Measurements from ENCODE around the gene CDK5. TPM values are rescaled to one million over a fixed set of nuclear protein-coding genes. Genes with fewer than 3 reads are reported as not detected.

The CDK5 gene
- total and polyA plus RNA-seq, 9 of the 15 experiments (the other 6 are each of a cell fraction or from before 2014, with no cell fraction given), result 3.2 to 38.0 (median 27.5) TPM

DNA sequence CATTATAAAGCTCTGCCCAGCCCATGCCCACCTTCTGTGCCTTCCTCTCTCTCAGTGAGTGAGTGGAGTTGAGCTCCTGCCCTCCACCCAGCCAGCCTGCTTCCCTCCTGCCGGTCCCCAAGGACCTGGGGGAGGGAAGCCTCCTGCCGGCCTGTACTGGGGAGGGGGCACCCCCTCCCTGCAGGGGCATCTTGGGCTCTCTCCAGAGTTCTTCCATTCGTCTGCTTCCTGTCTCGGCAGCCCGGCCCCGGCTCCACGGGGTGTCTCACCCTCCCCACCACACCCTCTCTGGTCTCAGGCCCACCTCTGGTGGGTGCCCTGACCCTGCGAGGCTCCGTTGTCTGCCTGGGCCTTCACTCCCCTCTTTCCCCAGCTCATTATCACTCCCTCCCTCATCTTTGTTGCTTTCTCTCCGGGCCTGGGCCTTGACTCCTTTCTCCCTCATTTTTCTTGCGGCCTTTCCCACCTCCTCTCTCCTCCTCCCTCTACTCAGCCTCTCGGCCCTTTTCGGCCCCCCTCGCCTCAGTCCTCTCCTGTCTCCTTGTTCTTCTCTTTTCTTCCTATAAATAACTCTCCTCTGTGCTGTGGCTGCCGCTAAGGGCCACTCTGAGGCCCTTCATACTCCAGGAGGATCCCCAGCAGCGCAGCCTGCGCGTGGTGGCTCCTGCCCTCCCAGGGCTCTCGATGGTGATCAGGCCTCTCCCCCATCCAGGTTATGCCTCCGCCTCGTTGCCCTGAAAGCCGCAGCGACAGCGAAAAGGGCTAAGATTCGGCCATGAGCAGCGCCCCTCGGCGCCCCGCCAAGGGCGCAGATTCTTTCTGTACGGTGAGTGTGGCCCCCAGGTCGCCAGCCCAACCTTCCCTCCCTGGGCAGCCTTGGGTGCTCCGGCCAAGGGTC, 3.8 kb upstream of the CDK5 start (continued):
- peak; percentile 43 for TF ChIP-seq HNRNPLL (IDR thresholded peaks at IDR 0.05; ENCODE audit: low read depth, low read length, poor library complexity, severe bottlenecking)
- TF ChIP-seq U2AF2 (optimal IDR thresholded peaks at IDR 0.05; ENCODE audit: low read depth, low read length), result no peak
- TF ChIP-seq RBM39 (optimal IDR thresholded peaks at IDR 0.05; ENCODE audit: low read depth, low read length), result peak; percentile 89
- TF ChIP-seq SIX5 (IDR thresholded peaks at IDR 0.05; ENCODE audit: borderline replicate concordance in 1 of 2, insufficient read depth in 1 of 2, low read depth in 1 of 2, low read length in 2 of 2), result no peak
- TF ChIP-seq GATAD2A (IDR thresholded peaks at IDR 0.05), result no peak
- TF ChIP-seq SREBF1 (IDR thresholded peaks at IDR 0.05; ENCODE audit: borderline replicate concordance, low read depth, low read length), result no peak
- TF ChIP-seq PCBP1 (IDR thresholded peaks at IDR 0.05; ENCODE audit: low read depth, low read length, poor library complexity, severe bottlenecking), result peak; percentile 34
- TF ChIP-seq ZNF717 (CRISPR knock-in tag; IDR thresholded peaks at IDR 0.05), result no peak
- TF ChIP-seq, protein P1, sequence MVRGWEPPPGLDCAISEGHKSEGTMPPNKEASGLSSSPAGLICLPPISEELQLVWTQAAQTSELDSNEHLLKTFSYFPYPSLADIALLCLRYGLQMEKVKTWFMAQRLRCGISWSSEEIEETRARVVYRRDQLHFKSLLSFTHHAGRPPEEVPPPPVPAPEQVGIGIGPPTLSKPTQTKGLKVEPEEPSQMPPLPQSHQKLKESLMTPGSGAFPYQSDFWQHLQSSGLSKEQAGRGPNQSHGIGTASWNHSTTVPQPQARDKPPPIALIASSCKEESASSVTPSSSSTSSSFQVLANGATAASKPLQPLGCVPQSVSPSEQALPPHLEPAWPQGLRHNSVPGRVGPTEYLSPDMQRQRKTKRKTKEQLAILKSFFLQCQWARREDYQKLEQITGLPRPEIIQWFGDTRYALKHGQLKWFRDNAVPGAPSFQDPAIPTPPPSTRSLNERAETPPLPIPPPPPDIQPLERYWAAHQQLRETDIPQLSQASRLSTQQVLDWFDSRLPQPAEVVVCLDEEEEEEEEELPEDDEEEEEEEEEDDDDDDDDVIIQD (CRISPR knock-in tag; IDR thresholded peaks at IDR 0.05), result no peak
- no peak for TF ChIP-seq ZFPM2 (CRISPR knock-in tag; IDR thresholded peaks at IDR 0.05)
- TF ChIP-seq CCAR2 (IDR thresholded peaks at IDR 0.05; ENCODE audit: low read depth, low read length), result no peak
- TF ChIP-seq ZNF551 (CRISPR knock-in tag; IDR thresholded peaks at IDR 0.05), result no peak
- peak; percentile 18; the same call in 1 of the 2 replicates for TF ChIP-seq CC2D1A (IDR thresholded peaks at IDR 0.05)
- 0 out of 2 replicates have a peak, but pooled peaks have one; percentile 26 for TF ChIP-seq MTA1 (IDR thresholded peaks at IDR 0.05; ENCODE audit: borderline replicate concordance)
- 0 out of 2 replicates have a peak, but pooled peaks have one; percentile 25 for TF ChIP-seq LCOR (CRISPR knock-in tag; IDR thresholded peaks at IDR 0.05)
- TF ChIP-seq ELF1 (tag; IDR thresholded peaks at IDR 0.05), result no peak
- no peak for TF ChIP-seq CBFA2T3 (IDR thresholded peaks at IDR 0.05)
- no peak for TF ChIP-seq JUNB (CRISPR knock-in tag; conservative IDR thresholded peaks at IDR 0.05)
- TF ChIP-seq KLF1 (tag; IDR thresholded peaks at IDR 0.05), result no peak
- TF ChIP-seq RUNX1 (IDR thresholded peaks at IDR 0.05; ENCODE audit: low read depth), result 0 out of 2 replicates have a peak, but pooled peaks have one; percentile 56
- TF ChIP-seq OTX1 (CRISPR knock-in tag; IDR thresholded peaks at IDR 0.05), result peak; percentile 64; the same call in 1 of the 2 replicates
- TF ChIP-seq ZBED1 (IDR thresholded peaks at IDR 0.05), result 0 out of 2 replicates have a peak, but pooled peaks have one; percentile 33
- no peak for TF ChIP-seq NFIX (CRISPR knock-in tag; IDR thresholded peaks at IDR 0.05; ENCODE audit: low read depth)
- TF ChIP-seq MTA3 (IDR thresholded peaks at IDR 0.05; ENCODE audit: borderline replicate concordance), result 0 out of 2 replicates have a peak, but pooled peaks have one; percentile 15
- no peak for TF ChIP-seq ZC3H8 (IDR thresholded peaks at IDR 0.05)
- TF ChIP-seq C11orf30 (IDR thresholded peaks at IDR 0.05; ENCODE audit: low read depth), result no peak
- peak; percentile 92 for TF ChIP-seq LARP7 (IDR thresholded peaks at IDR 0.05)
- TF ChIP-seq ARHGAP35 (IDR thresholded peaks at IDR 0.05; ENCODE audit: partially characterized antibody), result peak; percentile 67

Data from K562 (cell line).